ENCODE data around the gene ESCO1. TPM values are rescaled to one million over a fixed set of nuclear protein-coding genes. Genes with fewer than 3 reads are reported as not detected.

ESCO1 gene
- total RNA-seq, 4 donors from 2014 or later: 15.9 to 23.5 (median 17.3) TPM

Other genes with a start within 250 kb of the ESCO1 start
- gene SNRPD1, start 11.6 kb upstream of the ESCO1 start, total RNA-seq: 1 to 10 TPM; 5.3 to 7.7 (median 6.5) TPM
- 10 to 100 TPM in 1 of 4 donors, 1 to 10 TPM in 3; 4.7 to 18.5 (median 6.8) TPM for gene ABHD3, start 104.1 kb upstream of the ESCO1 start, total RNA-seq
- 10 to 100 TPM; 16.6 to 25.4 (median 24.1) TPM for gene MIB1, start 140.1 kb upstream of the ESCO1 start, total RNA-seq